ENCODE data around the gene PCSK9.
A peak's percentile ranks its signal among the peaks of the same experiment; 100 is the strongest.

Gene PCSK9

GRCh38 chr1:55044617-55045397, 5.5 kb downstream of the PCSK9 start:
- DNase-seq, result no peak

GRCh38 chr1:55045430-55045829, 6.1 kb downstream of the PCSK9 start:
- no peak for DNase-seq

DNA sequence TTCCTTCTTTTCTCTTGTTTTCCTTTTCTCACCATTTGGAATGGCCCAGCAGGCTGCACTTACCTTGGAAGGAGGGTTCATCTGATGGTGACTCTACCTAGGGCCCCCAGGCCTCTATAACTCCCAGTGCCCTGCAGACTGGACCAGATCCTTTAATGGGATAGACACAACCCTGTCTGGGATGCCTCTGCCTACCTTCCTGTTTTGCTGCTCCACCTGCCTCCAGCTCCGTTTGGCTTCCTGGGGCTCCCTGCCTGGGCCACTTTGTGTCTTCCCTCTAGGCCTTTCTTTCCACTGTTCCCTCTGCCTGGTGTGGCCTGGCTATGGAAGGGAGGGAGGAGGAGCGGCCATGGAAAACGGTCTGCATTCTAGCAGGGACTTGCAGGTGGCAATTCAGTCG, 7.5 kb downstream of the PCSK9 start:
- DNase-seq, result no peak

DNA sequence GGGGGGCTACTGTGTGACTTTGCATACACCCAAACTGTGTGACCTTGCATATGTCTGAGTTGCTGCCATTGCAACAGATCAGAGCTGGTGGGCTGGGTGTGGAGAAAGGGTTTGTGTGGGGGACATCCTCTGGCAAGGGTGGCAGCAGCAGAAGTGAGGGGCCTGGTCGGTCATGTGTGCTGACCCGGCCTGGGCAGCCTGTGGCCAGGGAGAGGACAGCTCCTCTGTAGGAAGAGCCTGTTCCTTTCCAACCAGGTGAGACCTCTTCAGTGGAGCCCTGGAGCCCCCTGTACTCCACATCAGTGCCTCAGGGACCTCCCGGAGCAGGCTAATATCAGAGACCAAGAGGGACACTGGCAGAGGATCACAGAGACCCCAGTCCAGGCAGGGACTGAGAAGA, 8.3 kb downstream of the PCSK9 start:
- DNase-seq, result no peak

DNA sequence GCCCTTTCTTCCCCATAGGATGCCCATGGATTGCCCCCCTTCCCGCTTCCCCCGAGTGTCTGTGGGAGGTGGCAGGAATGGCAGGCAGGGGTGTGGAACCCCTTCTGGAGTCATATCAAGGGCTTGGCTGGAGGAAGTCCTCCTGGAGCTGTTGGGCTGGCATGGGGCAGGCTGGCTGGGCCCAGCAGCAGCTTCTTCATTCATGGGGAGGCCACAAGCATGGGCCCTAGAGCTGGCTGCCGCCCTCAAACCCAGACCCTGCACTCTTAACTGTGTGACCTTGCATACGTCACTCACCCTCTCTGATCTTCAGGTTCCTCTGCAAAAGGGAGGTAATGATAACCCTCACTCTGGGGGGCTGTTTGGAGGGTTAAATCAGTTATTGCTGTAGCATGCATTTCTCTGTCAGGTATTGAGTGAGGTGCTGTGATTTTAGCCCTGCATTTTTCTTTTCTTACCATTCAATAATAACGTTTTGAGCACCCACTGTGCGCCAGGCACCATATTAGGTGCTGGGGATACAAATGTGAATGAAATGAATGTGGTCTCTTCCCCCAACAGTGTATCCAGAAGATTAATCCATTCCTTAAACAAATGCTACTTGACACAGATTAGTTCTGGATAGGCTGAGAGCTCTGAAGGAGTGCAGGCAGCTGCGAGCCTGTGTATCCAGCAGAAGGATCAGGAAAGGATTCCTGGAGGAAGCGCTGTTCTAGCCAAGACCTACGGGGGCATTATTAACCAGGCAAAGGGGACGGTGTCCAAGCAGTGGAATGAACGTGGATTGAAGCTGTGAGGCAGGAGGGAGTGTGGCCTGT, 9.3 kb downstream of the PCSK9 start:
- DNase-seq, result no peak

- DNase-seq, result no peak
These were observed 10.0 kb downstream of the PCSK9 start for GRCh38 chr1:55049271-55049913.

DNA sequence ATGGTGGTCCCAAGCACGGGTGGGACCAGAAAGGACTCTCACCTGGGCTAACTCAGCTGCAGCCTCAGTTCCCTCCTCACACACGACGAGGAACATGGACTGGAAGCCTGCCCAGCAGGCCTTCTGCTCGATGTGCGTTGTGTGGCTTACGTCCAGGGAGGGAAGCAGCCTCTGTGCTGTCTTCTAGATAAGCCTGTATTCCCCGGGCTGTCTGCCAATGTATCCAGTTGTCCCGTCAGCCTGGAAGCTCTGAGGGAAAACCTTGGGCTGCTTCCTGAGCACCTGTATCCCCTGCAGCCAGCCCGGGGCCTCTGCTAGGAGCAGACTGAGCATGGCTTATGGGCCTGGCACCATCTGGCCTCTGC, 10.5 kb downstream of the PCSK9 start:
- no peak for DNase-seq

DNA sequence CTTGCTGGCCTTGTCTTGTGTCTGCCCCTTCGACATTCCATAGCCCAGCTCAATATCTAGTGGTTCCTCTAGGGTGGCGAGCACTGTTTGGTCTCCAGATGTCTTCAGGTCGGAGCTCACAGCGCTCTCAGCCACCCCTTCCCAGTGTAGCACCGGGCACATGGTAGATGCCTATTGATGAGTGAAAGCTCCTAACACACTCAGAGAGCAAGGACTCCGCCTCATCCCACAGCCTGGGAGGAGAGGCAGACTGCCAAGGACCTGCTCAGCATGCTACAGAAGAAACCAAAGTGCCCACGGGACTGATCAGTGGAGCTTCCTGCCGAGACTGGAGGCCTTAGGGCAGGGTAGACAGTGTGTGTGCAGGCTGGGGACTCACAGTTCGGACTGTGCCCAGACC, 10.9 kb downstream of the PCSK9 start:
- no peak for DNase-seq

- no peak for DNase-seq
These were observed 11.8 kb downstream of the PCSK9 start for GRCh38 chr1:55051169-55051568.

GRCh38 chr1:55051621-55052020, 12.3 kb downstream of the PCSK9 start:
- DNase-seq, result no peak

DNA sequence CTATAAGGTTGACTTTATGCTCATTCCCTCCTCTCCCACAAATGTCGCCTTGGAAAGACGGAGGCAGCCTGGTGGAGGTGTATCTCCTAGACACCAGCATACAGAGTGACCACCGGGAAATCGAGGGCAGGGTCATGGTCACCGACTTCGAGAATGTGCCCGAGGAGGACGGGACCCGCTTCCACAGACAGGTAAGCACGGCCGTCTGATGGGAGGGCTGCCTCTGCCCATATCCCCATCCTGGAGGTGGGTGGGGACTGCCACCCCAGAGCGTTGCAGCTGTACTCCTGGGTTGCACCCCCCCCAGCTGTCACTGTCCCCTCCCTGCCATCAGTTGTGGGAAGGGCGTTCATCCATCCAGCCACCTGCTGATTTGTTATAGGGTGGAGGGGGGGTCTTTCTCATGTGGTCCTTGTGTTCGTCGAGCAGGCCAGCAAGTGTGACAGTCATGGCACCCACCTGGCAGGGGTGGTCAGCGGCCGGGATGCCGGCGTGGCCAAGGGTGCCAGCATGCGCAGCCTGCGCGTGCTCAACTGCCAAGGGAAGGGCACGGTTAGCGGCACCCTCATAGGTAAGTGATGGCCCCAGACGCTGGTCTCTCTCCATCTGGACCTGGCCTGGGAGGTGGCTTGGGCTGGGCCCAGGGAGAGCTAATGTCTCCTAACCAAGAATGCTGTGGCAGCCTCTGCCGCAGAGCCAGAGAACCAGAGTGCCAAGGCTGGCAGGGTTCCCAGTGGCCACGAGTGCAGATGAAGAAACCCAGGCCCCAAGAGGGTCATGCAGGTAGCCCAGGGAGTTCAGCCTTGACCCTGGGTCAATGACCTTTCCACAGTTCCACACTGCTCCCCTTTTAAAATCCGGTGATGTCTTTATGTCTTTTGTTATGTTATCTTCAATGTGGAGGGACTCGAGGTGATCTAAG, 13.1 kb downstream of the PCSK9 start:
- no peak for DNase-seq

DNA sequence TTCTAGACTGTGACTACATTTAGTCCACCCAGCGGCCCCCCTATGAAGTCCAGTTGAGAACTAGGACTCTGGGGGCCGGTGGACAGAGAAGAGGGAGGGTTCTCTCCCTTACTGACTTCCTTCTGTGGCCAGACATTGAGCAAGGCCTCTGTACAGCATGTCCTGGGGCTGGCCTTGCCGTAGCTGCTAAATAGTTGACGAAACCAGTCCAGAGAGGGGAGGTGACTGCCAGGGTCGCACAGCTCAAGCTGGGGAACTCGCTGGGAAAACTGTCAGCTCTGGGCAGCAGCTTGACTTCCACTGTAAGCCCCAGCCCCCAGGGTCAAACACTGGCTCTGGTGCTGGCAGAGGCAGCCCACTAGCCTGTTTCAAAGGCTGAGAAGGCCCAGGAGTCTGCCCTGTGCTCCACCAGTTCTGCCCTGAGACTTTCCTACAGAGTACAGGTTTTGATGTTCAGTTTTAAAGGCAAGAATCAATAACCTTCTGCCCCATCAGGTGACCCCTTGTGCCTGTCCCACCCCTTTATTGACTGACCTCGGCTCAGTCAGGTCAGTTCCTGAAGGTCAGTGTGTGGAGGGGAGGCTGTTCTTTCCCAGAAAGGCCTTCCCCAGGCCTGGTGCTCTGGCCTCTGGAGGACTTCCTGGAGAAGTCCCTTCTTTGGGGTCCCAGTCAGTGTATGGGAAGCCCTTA, 14.1 kb downstream of the PCSK9 start:
- DNase-seq, result no peak

DNA sequence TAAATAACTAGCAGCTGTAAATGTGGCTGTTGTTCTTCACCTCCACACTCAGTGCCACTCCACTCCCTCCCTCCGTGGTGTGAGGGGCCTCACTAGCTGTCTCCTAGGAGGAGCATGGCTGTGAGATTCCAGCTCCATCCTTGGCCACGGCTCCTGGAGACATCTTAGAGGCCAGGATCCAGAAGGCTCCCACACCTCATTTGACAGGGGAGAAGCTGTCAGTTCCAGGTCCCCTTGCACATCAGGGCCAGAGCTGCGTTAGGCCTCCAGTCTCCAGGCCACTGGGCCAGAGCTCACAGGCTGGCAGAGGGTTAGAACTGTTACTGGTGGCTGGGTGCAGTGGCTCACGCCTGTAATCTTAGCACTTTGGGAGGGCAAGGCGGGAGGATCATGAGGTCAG, 15.0 kb downstream of the PCSK9 start:
- no peak for DNase-seq

- DNase-seq, result no peak
These were observed 15.9 kb downstream of the PCSK9 start for GRCh38 chr1:55055084-55055882.

DNA sequence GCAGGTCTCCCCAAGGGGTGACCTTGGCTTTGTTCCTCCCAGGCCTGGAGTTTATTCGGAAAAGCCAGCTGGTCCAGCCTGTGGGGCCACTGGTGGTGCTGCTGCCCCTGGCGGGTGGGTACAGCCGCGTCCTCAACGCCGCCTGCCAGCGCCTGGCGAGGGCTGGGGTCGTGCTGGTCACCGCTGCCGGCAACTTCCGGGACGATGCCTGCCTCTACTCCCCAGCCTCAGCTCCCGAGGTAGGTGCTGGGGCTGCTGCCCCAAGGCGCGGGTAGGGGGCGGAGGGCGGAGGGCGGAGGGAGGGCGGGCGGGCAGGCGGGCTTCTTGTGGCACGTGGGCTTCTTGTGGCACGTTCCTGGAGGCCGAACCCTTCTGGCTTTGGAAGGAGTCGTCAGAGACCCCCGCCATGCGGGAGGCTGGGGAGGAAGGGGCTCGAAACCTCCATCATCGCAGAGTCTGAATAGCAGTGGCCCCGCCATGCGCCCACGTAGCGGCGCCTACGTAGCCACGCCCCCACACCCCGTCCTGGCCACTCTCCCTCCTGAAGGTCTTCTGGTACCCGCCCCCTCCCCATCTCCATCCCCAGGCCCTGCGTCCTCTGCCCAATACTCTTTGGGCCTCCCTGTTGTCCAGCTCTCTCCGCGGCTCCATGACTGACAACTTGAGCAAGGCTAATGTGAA, 16.7 kb downstream of the PCSK9 start:
- DNase-seq, result peak; percentile 44

DNA sequence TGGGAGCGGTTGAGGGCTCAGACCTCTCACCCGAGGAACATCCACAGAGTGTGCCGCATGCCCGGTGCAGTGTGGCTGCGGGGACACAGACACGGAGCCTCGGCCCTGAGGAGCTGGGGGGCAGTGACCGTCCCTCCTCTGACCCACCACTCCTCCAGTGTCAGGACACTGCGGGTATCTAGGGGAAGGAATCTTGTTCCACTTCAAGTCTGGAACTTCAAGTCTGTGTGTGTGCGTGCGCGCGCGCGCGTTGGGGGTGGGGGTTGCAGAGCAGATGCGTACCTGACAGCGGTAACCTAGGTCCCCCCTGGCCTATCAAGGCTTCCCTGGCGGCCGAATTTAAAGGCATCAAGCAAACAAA, 17.3 kb downstream of the PCSK9 start:
- peak; percentile 34 for DNase-seq

DNA sequence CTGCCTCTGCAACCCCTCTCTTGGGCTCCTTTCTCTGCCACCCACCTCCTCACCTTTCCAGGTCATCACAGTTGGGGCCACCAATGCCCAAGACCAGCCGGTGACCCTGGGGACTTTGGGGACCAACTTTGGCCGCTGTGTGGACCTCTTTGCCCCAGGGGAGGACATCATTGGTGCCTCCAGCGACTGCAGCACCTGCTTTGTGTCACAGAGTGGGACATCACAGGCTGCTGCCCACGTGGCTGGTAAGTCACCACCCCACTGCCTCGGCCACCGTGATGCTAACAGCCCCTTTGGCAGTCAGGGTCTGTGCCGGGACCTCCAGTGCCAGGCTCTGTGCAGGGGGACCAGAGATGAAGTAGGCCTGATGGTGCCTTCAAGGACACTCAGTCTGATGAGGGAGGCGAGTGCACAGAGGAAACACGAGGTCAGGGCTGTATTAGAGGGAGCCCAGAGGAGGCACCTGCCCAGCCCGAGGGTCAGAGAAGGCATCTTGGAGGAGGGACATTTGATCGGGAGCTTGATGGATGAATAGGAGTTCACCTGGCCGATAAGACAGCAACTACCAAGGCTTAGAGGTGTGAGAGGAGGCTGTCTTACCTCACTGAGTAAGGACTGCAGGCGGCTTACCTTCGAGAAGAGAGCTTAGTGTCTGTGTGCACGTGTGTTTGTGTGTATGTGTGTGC, 18.1 kb downstream of the PCSK9 start:
- DNase-seq, result peak; percentile 36

- DNase-seq, result peak; percentile 34
These were observed 18.6 kb downstream of the PCSK9 start for GRCh38 chr1:55057956-55058298.

GRCh38 chr1:55059302-55060132, 20.2 kb downstream of the PCSK9 start:
- peak; percentile 47 for DNase-seq

Data from activated CD8-positive, alpha-beta memory T cell treated with anti-CD3 and anti-CD28 coated beads, Interleukin-2, amount 50 U/mL, for 48 hours (primary cell).